Measurements from ENCODE around the gene CHST11.

DNA sequence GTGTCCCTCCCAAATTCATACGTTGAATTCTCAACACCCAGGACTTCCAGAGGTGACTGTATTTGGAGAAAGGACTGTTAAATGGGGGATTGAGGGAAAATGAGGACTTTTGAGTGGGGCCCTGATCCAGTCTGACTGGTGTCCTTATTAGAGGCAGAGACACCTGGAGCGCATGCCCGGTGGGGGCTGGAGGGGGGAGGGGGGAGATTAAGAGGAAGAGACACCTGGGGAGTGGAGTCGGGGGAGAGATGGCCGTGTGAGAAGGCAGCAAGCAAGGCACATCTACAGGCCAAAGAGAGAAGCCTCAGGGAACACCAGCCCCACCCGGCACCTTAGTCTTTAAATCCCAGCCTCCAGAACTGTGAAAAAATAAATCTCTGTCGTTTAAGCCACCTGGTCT, 291.6 kb downstream of the CHST11 start:
- TF ChIP-seq, protein P1, sequence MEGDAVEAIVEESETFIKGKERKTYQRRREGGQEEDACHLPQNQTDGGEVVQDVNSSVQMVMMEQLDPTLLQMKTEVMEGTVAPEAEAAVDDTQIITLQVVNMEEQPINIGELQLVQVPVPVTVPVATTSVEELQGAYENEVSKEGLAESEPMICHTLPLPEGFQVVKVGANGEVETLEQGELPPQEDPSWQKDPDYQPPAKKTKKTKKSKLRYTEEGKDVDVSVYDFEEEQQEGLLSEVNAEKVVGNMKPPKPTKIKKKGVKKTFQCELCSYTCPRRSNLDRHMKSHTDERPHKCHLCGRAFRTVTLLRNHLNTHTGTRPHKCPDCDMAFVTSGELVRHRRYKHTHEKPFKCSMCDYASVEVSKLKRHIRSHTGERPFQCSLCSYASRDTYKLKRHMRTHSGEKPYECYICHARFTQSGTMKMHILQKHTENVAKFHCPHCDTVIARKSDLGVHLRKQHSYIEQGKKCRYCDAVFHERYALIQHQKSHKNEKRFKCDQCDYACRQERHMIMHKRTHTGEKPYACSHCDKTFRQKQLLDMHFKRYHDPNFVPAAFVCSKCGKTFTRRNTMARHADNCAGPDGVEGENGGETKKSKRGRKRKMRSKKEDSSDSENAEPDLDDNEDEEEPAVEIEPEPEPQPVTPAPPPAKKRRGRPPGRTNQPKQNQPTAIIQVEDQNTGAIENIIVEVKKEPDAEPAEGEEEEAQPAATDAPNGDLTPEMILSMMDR (optimal IDR thresholded peaks at IDR 0.05 in 1 of 3, IDR thresholded peaks at IDR 0.05 in 1 of 3, conservative IDR thresholded peaks at IDR 0.05 in 1 of 3; ENCODE audit: extremely low read depth in 1 of 3, insufficient read depth in 2 of 3, low read length in 3 of 3) = no peak
- no peak for TF ChIP-seq EZH2 (IDR thresholded peaks at IDR 0.05; ENCODE audit: low read length)
